GM19468 (cell line): ENCODE data around the gene LDB2.

Experiments used
- ATAC-seq: cut with Tn5 transposase; IDR thresholded peaks from one replicate; pipeline ENCODE4 v1.9.1; 2021; ENCODE audit warnings: mild to moderate bottlenecking, moderate library complexity, moderate number of reproducible peaks; ENCODE audit not compliant: unreplicated experiment; ENCODE audit errors: extremely low read depth

LDB2 gene

DNA sequence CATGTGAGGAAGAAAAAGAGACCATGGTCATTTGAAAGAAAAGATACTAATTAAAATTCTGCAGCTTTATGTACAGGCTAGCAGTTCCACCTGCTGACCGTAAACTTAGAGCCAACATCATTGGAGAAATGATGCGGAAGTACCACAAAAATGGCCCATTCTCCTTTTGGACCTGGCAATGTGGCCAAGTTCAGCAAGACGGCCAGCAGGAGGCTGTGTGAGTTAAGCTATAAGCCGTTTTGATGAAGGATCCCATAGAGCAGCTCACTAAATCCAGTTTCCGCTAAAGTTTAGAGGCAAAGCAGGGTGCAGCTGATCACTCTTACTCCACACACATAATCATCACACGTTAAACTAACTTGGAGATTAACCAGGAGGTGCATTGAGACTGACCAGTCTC lies 133.8 kb downstream of the LDB2 start:
- ATAC-seq: no peak

DNA sequence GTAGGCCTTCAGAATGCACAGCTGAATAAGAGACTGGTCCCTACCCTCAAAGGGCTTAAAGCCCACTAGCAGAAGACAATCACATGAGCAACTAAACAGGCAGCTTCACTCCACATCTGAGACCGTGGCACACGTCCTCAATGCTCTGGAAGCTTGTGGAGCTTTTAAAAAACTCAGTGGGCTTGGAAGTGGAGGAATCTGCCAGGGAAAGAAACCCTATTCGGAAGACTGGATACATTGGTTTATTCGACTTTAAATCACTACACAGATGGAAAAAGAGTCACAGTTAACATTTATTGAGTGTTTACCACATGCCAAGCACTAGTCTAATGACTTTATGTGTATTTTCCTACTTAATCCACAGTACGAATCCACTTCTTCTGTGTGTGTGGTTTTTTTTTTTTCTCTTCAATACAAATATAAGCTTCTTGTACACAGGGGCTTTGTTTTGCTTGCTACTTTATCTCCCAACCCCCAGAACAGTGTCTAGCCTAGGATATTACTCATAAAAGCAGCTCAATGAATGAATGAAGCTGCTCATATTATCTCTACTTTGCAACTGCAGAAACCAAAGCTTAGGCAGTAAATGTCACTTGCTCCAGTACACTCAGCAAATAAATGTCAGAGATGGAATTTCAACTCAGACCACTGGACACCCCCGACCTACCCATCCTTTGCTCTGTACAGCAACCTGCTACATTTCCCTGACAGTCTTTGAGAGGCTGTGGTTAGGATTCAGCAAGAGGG lies 137.7 kb downstream of the LDB2 start:
- no peak for ATAC-seq

DNA sequence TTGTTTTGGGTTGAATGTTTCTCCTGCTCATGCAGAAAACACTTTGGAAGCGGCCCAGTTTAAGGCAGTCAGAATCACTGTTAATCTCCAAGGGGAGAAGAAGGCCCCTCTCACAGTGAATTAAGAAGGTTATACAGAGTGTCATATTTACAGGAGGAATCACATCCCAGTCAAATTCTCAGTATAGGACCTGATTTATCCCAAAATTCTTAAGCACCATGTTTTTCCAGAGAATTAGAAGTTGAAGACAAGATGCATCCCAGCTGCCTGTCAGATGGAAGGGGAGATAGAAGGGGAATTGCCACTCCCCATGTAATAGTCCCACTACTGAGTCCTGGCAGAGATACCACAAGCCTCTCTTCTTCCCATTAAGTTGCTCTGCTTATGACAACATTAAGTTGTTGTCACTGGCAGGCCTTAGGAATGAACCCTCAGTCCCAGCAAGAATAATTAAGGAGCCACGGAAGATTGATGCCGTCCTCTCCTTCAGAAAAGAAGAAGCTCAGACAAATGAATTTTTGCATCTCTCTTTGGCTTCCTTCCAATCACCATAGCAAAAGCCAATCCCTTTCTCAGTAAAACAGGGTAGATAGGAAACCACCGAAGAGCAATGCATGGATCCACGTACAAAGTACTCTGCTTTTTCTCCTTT lies 138.4 kb downstream of the LDB2 start:
- no peak for ATAC-seq

DNA sequence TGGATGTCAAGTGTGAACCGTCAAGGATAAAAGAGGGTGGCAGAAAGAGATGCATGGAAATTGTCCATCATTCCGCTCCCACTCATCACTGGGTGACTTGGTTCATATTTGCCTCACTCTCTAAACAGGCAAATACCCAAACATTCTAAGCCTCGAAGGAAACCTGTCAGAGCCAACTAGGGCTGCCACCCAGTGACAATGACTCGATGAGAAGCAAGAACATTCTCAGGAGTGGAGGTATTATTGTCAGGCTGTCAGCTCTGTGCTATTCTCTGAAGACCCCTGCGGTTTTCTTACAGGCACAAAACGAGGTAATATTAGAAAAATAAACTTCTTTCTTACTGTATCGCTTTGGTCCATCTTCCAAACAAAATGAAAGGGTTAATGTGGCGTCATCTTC lies 139.6 kb downstream of the LDB2 start:
- no peak for ATAC-seq

DNA sequence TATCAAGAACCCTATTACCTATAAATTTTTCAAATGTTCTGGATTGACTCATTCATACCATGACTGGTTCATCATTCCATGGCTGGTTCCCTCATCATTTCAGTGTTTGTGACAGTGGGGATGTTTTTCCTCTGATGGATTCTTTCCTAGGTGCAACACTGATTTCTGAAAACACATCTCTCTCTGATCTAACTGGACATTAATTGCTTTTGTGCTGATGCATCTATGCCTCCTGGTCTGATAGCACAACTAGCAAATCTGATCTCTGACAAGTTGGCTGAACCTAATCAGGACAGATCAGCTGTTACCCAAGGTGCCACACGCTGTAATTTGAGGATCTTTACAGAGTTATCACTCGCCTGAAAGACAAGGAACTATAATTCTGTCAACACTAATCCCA lies 140.2 kb downstream of the LDB2 start:
- no peak for ATAC-seq

DNA sequence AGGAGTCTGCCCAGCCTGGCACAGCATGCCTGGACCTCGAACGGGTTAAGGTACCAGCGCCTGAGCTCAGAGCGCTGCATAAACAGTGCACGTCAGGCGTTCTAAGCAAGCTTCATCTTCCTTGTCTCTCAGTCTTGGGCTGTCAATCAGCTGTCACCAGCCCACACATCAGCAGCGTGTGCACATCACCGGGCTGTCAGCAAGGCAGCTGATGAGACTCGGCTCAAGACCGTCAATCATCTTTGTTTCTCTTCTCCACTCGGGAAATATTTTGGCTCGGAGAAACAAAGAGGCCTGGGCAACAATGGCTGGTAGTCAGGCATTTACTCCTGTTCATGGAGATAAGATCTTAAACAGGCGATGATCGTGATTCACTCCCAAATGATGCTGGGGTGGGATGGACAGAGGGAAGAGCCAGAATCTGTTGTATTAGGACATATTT lies 141.3 kb downstream of the LDB2 start:
- no peak for ATAC-seq

DNA sequence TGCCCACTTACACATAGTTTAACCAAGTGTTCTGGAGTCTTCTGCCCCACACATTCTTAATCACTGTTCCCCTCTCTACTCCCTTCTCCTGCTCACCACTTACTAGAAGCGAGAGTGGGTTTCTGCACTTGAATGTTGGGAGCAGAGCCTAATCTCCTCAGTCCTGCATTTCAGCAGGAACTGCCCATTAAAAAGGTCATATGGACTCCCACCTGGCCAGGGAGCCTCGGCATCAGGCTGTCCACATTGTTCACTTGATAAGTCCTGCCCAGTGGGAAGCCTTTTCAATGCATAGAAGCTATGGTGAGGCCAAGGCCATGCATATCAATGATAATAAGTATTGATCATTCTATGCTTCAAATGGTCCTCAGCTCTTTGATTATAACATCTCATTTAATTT lies 144.3 kb downstream of the LDB2 start:
- no peak for ATAC-seq

DNA sequence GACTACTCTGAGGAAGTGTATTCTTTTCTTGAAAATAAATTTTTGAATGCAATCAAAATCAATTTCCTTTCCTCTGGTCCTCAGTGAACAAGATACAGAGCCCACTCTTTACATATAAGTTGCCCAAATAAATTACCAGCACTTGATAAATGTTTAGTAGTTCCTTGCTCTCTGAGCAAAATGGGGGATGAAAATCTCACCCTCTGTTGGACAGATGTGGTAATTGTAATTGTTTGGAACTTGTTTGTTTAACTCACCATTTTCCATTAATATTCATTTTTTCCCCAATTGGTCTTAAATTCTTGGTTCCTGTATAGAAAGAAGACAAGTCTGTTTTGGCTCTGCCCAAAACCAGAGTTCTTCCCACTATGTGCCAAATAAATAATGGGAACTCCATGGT lies 146.3 kb downstream of the LDB2 start:
- ATAC-seq: no peak

DNA sequence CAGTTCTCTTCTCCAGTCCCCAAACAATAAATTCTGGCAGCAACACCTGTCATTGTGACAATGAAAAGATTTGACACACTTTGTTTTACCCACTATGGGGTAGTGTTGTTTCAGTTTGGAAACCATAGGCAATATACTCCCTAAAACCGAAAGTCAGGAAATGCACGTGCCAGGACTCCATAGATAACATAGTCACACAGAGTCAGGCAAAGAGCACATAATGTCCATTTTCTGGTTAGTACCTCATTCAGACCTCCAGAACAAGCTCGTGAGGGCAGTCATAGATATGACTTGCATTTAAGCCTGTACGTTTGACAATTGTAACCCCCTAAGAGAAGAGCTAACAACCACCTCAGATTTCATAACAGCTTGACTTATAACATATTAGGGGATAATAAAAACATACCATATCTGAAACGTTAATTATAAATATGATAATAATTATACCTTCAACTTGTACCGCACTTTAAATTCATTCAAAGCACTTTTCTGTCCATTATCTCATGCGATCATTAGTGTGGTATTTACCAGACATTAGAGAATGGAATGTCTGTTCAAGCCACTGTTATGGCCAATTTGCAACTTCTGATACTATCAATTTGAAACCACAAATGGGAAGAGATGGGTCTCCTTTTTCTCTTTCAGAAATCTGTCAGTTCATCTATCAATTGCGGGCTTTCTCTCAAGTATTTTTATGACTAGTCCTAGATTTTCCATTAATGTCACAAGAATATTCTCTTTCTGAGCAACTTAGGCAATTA lies 147.4 kb downstream of the LDB2 start:
- ATAC-seq: no peak

DNA sequence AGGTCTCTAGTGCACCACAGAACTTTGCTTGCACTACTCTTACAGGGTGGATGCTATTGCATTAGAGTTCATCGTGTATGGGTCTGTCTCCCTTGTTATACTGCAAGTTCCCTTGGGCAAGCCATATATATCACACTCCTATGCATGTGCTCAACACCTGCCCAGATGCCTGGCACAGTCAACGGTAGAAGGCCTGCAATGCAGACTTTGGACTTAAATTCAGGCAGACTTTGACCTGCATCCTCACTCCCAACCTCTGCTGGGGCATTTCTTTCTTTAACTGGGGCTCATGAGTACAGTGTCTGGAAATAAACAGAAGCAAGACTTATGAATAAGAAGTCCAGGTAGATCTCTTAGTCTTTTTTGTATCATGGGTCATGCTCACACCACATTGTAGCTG lies 148.2 kb downstream of the LDB2 start:
- no peak for ATAC-seq

DNA sequence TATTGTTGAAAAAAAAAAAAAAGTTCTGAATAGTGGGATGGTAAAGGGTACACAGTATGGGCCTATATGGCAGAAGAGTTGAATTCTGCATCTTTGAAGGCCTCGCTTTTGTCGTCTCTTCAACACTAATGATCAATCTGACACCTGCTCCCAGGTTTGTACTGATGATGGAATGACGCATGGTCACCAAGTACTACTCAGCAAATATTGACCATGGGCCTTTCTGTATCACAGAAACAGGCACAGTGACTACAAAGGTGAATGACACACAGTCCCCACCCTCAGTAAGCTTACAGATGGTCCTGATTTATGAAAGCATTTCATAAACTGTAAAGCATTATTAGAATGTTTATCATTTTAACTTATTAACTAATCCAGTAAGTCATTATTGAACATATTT lies 152.6 kb downstream of the LDB2 start:
- ATAC-seq: no peak

DNA sequence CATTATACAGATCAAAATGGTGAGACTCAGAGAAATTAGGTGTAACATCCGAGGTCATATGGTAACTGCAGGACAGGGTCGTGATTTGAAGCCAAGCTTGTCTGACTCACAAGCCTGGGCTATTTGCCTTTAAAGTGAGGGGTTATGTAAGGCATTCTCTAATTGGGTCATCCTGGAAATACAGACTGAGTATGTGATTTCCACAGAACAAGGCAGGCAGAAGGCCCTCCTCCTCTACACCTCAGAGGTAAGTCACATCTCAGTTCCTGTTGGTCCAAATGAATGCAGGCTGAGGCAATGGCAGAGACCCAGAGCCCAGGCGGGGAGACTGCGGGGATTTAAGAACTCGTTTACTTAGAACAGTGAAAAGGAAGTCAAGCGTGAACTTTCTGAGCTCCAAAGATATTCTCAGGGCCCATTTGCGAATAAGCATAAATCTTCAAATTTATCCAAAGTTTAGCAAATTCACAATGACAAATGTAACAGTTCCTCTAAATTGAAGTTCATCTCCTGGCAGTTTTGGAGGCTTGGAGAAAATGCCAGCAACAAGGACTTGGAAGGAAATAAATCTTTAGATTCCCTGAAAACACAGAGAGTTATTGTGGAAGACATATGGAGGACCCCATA lies 153.3 kb downstream of the LDB2 start:
- no peak for ATAC-seq

DNA sequence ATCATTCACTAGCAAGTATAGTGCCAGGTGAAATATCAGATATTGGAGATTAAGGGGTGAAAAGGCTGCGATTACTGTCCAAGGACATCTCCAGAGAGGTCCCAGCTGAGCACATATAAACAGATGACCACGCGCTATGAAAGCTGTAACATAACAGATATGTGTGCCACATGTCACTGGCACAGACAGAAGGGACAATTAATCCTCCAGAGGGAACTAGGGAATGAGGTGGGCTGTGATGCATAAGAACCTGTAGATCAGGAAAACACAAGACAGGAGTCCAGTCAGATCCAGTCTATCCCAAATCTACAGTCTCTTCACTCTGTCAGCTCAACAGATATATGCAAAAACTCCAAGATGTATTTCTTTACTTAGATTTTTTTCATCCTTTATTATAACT lies 157.2 kb downstream of the LDB2 start:
- no peak for ATAC-seq

DNA sequence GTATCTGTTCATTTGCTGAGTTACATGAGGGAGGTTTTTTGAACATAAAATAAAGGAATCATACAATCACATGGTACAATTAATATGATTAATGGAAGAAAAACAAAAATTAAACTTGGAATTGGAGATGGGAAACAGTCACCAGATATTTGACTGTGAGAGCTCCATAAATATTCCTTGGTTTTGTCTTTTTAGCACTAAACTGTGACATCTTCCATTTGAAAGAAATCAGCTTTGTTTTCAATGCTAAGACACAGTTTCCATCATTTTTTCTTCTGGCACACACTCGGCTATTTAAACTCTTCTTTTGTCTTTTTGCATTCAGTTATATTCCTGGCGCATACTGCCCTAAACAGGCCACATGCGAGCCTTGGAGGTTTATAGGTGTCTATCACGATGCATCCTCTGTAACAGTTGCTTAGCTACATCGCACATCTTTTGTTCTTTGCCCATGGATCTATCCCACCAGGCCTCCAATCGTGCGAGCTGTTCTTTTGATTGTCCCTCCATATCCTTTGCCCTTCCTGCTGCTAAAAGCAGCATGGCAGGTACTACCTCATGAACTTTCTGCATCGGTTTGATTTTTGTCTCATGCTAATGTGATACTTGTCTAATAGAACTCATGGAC lies 158.3 kb downstream of the LDB2 start:
- no peak for ATAC-seq

DNA sequence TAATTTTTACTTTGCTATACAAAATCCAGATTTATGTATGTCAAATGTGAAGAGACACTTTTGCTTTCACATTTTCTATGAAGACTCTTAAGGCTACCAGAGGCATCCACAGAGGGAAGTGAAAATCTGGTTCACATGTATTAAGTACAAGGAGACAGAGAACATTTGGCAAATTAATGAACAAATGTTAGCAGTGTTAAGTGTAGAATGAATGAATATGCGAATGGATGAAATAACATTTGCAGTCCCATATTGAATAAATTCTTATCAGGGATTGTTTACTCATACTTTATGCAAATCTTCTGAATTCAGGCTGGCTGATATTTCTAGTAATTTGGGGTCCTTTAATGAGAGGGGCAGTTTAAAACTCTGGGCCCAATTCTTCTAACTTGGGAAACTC lies 159.9 kb downstream of the LDB2 start:
- ATAC-seq: no peak

DNA sequence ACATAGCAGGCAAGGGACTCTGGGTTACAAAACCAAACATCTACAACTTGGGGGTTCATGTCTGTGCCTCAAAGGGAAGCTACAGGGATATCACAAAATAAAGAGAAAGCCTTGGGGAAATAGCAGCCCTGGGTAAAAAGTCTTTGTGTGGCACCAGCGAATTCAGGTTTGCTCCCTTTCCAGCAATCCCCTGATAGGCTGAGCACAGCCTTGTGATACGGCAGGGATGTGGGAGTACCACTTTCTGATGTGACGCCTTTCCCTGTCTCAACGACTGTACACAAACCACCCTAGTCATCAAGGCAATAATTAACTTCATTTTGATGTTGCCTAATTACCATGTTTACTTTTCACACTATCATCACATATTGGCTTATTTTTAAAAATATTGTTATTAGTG lies 164.9 kb downstream of the LDB2 start:
- ATAC-seq: no peak

DNA sequence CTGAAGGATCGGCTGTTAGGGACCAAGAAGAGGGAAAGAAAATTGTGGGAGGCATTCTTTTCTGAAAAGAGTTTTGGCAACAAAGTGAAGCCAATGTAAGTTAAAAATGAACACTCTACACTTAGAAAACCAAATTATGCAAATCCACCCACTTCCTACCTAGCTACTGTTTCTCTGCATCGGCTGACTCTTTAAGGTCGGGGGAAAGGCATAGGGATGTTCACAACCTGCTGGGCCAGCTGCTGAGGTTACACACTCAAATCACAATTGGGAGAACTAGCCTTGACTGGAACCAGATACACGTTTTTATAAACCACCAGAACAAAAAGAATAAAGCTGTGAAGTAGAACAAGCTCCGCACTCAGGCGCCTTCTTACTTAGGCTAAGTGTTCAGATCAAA lies 165.7 kb downstream of the LDB2 start:
- ATAC-seq: no peak

DNA sequence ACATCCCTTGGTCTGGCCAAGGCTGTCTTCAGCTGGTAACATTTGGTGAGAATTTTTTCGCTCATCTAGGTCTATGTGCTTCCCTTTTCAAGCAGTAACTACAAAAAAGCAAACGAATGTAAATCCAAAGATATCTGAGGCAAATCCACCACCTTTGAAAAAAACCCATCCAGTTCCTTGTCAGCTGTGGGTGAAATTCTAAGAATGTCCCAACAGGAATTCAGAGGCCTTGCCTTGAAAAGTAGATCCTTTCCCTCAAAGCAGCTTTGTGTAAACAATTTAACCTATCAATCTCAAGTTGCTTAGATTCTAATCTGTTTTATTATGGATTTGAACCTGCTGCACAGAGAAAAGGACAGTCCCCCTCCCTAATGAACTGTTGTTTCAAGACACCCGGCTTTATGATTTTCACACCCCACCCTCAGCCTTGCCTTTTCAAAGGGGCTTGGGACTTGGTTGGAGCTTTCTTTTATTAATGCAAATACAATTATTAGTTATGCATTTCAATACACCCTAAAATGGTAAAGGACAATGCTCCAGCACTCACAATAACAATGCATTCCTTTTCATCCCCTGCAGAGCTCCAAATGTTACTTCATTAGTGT lies 166.6 kb downstream of the LDB2 start:
- ATAC-seq: no peak

DNA sequence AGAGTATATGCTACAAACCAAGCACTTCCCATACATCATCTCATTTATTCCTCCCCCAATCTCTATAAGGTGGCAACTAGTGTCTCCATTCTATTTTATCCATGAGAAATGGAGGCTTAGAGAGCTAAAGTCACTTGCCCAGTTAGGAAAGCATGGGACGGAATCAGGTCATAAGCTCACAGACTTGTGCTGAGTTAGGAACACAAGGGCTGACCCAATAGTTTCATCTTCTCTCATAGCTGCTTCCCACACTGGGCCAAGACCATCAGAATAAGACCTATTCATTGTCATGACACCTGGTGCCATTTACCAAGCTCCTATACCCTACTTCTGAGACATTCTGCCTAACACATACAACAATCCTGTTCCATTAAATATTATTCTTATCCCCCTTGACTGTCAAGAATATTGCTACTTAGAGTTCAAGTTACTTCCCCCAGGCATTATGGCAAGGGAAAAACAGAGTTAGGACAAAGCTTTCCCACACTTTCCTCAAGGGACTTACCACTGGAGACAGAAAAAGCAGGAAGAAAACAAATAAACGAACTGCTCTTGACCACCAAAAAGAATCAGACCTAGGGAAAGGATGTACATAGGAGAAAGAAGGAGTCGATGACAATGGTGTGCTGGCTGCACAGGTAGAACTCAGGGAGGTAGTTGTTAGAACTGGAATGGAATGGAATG lies 167.8 kb downstream of the LDB2 start:
- no peak for ATAC-seq

DNA sequence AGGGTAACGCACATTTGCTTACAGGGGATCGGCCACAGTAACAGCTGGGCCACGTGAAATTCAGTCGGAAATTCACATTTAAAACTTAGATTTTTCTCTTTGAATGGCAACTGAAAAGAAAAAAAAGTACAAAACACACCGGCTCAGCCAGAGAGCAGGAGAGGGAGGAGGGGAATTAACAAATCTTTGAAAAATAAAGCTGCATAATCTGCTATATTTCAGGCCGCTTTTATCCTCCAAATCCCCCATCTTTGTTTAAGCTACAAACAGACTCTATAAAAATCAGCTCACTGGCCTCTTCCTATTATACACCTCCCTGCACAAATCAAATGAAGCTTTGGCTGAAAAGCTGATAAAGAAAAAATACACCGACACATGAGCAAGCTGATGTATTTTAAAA lies 169.1 kb downstream of the LDB2 start:
- ATAC-seq: no peak
